K562 (cell line): ENCODE results near the gene ERGIC1. TPM values are rescaled to one million over a fixed set of nuclear protein-coding genes. Genes with fewer than 3 reads are reported as not detected.

ENCODE experiments used
- ATAC-seq: fragments of 200-7000 bp; cut with Tn5 transposase; 3 replicates; pipeline ENCODE4 v1.9.1; 2020; ENCODE audit warnings: moderate library complexity
- BruUV-seq: library from RNA; stranded (reverse); fragments of 400-500 nt; replicated peaks from 2 replicates; lab custom pipeline; 2021; lab: Mats Ljungman, UMichigan
- CTCF ChIA-PET: fragments of 300-600 bp; formaldehyde crosslinking; extraction: SDS; loops from one replicate; lab custom pipeline; 2021; ENCODE audit warnings: low intra/inter-chr PET ratio; lab: Yijun Ruan, JAX
- POLR2A ChIA-PET: fragments of 300-600, 350-650 bp; sonication (Branson Sonifier 250); formaldehyde crosslinking; extraction: SDS; loops from one replicate; lab custom pipeline; 2021; ENCODE audit warnings: antibody characterized with exemption, inconsistent platforms; lab: Yijun Ruan, JAX
- DNase-seq, 4 experiments: peaks; one replicate each; pipeline versions ENCODE4 v3.0.0 to v3.0.0-alpha.2; 2011 to 2018; ENCODE audit warnings: low spot score in 3 of 4, mixed read lengths in 3 of 4; ENCODE audit errors: extremely low read depth in 1 of 4
- FAIRE-seq: peaks from 2 replicates; lab custom pipeline; 2011; peaks lifted over from hg19 to GRCh38; lab: Jason Lieb, UNC
- H2AFZ ChIP-seq: 2 replicates; pipeline ENCODE4 v1.6.0; 2011; ENCODE audit warnings: low read depth, low read length, control low read depth, inconsistent platforms
- H3K27ac ChIP-seq: fragments of 200-600 bp; 3 replicates; pipeline ENCODE4 v1.8.0; 2011; ENCODE audit warnings: low read depth, mild to moderate bottlenecking, control low read depth, inconsistent platforms, low read length, moderate library complexity, mixed read lengths; ENCODE audit errors: extremely low read depth
- H3K27me3 ChIP-seq, 2 experiments: fragments of 300-600 bp in 1 of 2; 2 replicates in 1 of 2; 3 replicates in 1 of 2; pipeline versions ENCODE4 v1.6.0 to v1.8.0; 2011; ENCODE audit warnings: inconsistent platforms in 2 of 2, low read length in 2 of 2, mild to moderate bottlenecking in 1 of 2, mixed read lengths in 1 of 2, moderate library complexity in 1 of 2; ENCODE audit not compliant: control insufficient read depth in 2 of 2, insufficient read depth in 2 of 2
- H3K36me3 ChIP-seq: fragments of 300-600 bp; 3 replicates; pipeline ENCODE4 v1.8.0; 2011; ENCODE audit warnings: mild to moderate bottlenecking, low read length, inconsistent platforms; ENCODE audit not compliant: control insufficient read depth, insufficient read depth
- H3K4me1 ChIP-seq, 2 experiments: fragments of 200-600 bp in 1 of 2; replicated peaks in 1 of 2; 2 replicates in 1 of 2; 3 replicates in 1 of 2; pipeline versions ENCODE4 v1.5.1 to v1.8.0; 2011; ENCODE audit warnings: inconsistent platforms in 2 of 2, low read length in 2 of 2, mild to moderate bottlenecking in 1 of 2, mixed read lengths in 1 of 2, moderate library complexity in 1 of 2; ENCODE audit not compliant: control insufficient read depth in 2 of 2, insufficient read depth in 2 of 2
- H3K4me2 ChIP-seq: 2 replicates; pipeline ENCODE4 v1.6.1; 2011; ENCODE audit warnings: low read length, control low read depth, inconsistent platforms, mixed read lengths; ENCODE audit not compliant: insufficient read depth
- H3K4me3 ChIP-seq: fragments of 200-600 bp; sonication (generic), shearing (Covaris generic); 2 replicates; pipeline ENCODE4 v1.5.1; 2016; ENCODE audit warnings: control low read depth, inconsistent platforms
- H3K79me2 ChIP-seq: fragments of 200-600 bp; 3 replicates; pipeline ENCODE4 v1.8.0; 2011; ENCODE audit warnings: low read length, inconsistent platforms; ENCODE audit not compliant: control insufficient read depth, insufficient read depth
- H3K9ac ChIP-seq, 2 experiments: 2 replicates each; pipeline versions ENCODE4 v1.6.0 to v1.6.1; 2011; ENCODE audit warnings: low read depth in 2 of 2, low read length in 2 of 2, control low read depth in 1 of 2, inconsistent platforms in 1 of 2, mild to moderate bottlenecking in 1 of 2, mixed read lengths in 1 of 2; ENCODE audit not compliant: insufficient read depth in 1 of 2
- H3K9me1 ChIP-seq: one replicate; pipeline ENCODE4 v1.6.0; 2011; ENCODE audit warnings: inconsistent platforms, mild to moderate bottlenecking, low read length, moderate library complexity; ENCODE audit not compliant: control insufficient read depth, insufficient read depth
- H3K9me3 ChIP-seq: replicated peaks from 2 replicates; pipeline ENCODE4 v1.5.1; 2011; ENCODE audit warnings: low read depth, low read length, inconsistent platforms; ENCODE audit not compliant: control insufficient read depth, insufficient read depth
- H4K20me1 ChIP-seq: replicated peaks from 2 replicates; pipeline ENCODE4 v1.6.1; 2011; ENCODE audit warnings: low read length, inconsistent platforms, mixed read lengths; ENCODE audit not compliant: control insufficient read depth, insufficient read depth
- AFF1 ChIP-seq, 2 experiments: fragments of 450-650 bp; IDR thresholded peaks; 2 replicates each; pipeline ENCODE4 v1.6.1; 2018; ENCODE audit warnings: mild to moderate bottlenecking in 2 of 2, low read depth in 1 of 2; ENCODE audit not compliant: partially characterized antibody in 2 of 2
- CREB3L1 ChIP-seq: fragments of 450-650 bp; IDR thresholded peaks from 2 replicates; pipeline ENCODE4 v1.6.1; 2014; ENCODE audit warnings: low read depth, mild to moderate bottlenecking, moderate library complexity, borderline replicate concordance
- PREB ChIP-seq: sonication (generic); formaldehyde crosslinking; IDR thresholded peaks from 2 replicates; pipeline ENCODE4 v1.8.1; 2023; ENCODE audit warnings: mild to moderate bottlenecking, missing genetic modification reagents
- SMARCA5 ChIP-seq: fragments of 450-650 bp; IDR thresholded peaks from 2 replicates; pipeline ENCODE4 v1.6.1; 2016
- UBTF ChIP-seq, 2 experiments: IDR thresholded peaks; 2 replicates each; pipeline ENCODE4 v1.6.1; 2012; ENCODE audit warnings: improper control_type of control experiment in 2 of 2, low read depth in 2 of 2, low read length in 2 of 2, borderline replicate concordance in 1 of 2
- ZNF586 ChIP-seq: fragments of 450-650 bp; formaldehyde crosslinking; conservative IDR thresholded peaks from 2 replicates; pipeline ENCODE4 v1.4.0; 2020; ENCODE audit warnings: mild to moderate bottlenecking, moderate library complexity
- WGBS: fragments of 100-300 bp; shearing (Covaris generic); methylation state at CpG from one replicate; pipeline ENCODE4 v1.1.6; 2016; ENCODE audit warnings: low coverage, mixed read lengths; ENCODE audit not compliant: insufficient coverage; ENCODE audit errors: missing lambda C conversion rate; 5-methylcytosine and 5-hydroxymethylcytosine counted together
- in situ Hi-C: fragments of 300-500 bp; cut with MboI; formaldehyde crosslinking; loops from 4 replicates; pipeline ENCODE4 v1.15.0; 2018; ENCODE audit warnings: inconsistent platforms, mixed read lengths
- intact Hi-C: fragments of 100-400 bp; cut with micrococcal nuclease; formaldehyde crosslinking; loops from 2 replicates; pipeline ENCODE4 v1.14.2; 2022
- polyA plus RNA-seq, 8 experiments: library from polyadenylated mRNA; depleted of rRNA in 4 of 8; stranded (reverse) in 5 of 8; unstranded in 3 of 8; fragments of >200 nt; fragmentation: Nextera tagmentation in 2 of 8; fragmentation: Illumina TruSeq in 1 of 8; extraction: Ambion mirVana in 2 of 8; extraction: Trizol in 1 of 8; gene quantifications; 2 replicates each; pipeline versions ENCODE4 v1.2.1 to v1.2.3, GENCODE V29; 2011 to 2014; ENCODE audit warnings: inconsistent platforms in 1 of 8, missing spikeins in 1 of 8
- total RNA-seq, 7 experiments: library from RNA; depleted of rRNA in 6 of 7; stranded (reverse); fragments of >200 nt in 6 of 7; fragmentation: Illumina TruSeq in 2 of 7; extraction: Trizol in 2 of 7; gene quantifications; 2 replicates each; pipeline versions ENCODE4 v1.2.1 to v1.2.3, GENCODE V29; 2011 to 2021; ENCODE audit warnings: low replicate concordance in 1 of 7
- TF ChIP-seq, protein P1 (sequence below): sonication (generic); formaldehyde crosslinking; IDR thresholded peaks from 2 replicates; pipeline ENCODE4 v1.8.1; 2022; ENCODE audit warnings: missing genetic modification reagents
- TF ChIP-seq, protein P2 (sequence below): IDR thresholded peaks from 3 replicates; pipeline ENCODE4 v1.6.1; 2011; ENCODE audit warnings: borderline replicate concordance, mild to moderate bottlenecking; ENCODE audit not compliant: insufficient read length, insufficient read depth

Gene ERGIC1
- total and polyA plus RNA-seq, 9 of the 15 experiments (the other 6 are each of a cell fraction or from before 2014, with no cell fraction given): 5.5 to 68.4 (median 36.4) TPM

DNA sequence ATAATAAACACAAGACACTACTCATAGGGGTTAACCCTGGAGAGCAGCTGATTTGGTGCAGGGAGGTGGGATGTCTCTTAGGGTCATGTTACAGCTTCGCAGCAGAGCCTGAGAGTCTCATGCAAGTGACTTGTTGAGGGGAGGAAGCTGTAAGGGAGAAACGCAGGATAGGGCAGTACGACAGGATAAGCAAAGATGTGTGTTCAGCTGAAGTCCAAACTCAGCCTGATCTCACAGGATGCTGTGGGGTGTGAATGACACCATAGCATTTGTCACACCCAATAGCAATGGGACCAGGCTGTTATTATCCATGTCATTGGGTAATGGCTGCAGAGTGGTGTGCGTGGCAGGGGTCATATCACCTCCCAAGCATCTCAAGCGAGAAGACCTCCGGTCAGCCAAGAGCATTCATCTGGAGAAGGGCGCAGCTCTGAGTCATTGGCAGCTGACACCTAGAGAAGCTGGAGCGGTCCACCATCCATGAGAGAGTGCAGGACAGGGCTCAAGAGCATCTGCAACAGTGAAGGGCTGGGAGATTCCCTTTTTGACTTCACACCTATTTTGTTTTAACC, 76.0 kb downstream of the ERGIC1 start:
- intact Hi-C loops: no loop called here
- Histone ChIP-seq H2AFZ (no peak overlapping the region), H3K4me2 (no peak overlapping the region), H3K36me3 (peaks cover 26% of the 10 kb centered on the region; the same call in 1 of the 3 replicates), H3K9ac (no peak overlapping the region), H3K4me3 (no peak overlapping the region), H3K27ac (no peak overlapping the region), H4K20me1 (no peaks in the 10 kb centered on the region), H3K27me3 (no peaks in the 10 kb centered on the region), H3K9me1 (no peaks in the 10 kb centered on the region), H3K4me1 (no peaks in the 10 kb centered on the region; a peak in 1 of 5 replicates), H3K9me3 (no peaks in the 10 kb centered on the region), H3K79me2 (no peaks in the 10 kb centered on the region)
- ATAC-seq (no peak), FAIRE-seq (no peak), DNase-seq (no peak)
- POLR2A ChIA-PET: interaction anchor here (0.5 to 1.5 kb wide), 4 partner anchors 18 to 217 kb away, joined by 3 to 7 read pairs (median 4); partner anchors contain the start of gene DUSP1
- in situ Hi-C loops: no loop called here
- CTCF ChIA-PET: interaction anchor here (1.3 kb wide), 1 partner anchor 140 kb away, joined by 4 read pairs; no protein-coding TSS in a partner anchor
- BruUV-seq: no TSS peak
- 77% methylated on average over 8 of the region's 8 CpGs for WGBS
- TF ChIP-seq PREB (CRISPR knock-in tag) (no peak), UBTF (IDR thresholded peaks at IDR 0.05; ENCODE audit: borderline replicate concordance in 1 of 2, low read depth in 2 of 2, low read length in 2 of 2) (no peak), SMARCA5 (no peak), AFF1 (IDR thresholded peaks at IDR 0.05; ENCODE audit: low read depth in 1 of 2, partially characterized antibody in 2 of 2) (no peak), CREB3L1 (no peak), ZNF586 (CRISPR knock-in tag) (no peak)
- TF ChIP-seq, protein P1, sequence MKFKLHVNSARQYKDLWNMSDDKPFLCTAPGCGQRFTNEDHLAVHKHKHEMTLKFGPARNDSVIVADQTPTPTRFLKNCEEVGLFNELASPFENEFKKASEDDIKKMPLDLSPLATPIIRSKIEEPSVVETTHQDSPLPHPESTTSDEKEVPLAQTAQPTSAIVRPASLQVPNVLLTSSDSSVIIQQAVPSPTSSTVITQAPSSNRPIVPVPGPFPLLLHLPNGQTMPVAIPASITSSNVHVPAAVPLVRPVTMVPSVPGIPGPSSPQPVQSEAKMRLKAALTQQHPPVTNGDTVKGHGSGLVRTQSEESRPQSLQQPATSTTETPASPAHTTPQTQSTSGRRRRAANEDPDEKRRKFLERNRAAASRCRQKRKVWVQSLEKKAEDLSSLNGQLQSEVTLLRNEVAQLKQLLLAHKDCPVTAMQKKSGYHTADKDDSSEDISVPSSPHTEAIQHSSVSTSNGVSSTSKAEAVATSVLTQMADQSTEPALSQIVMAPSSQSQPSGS (CRISPR knock-in tag): no peak
- TF ChIP-seq, protein P2, sequence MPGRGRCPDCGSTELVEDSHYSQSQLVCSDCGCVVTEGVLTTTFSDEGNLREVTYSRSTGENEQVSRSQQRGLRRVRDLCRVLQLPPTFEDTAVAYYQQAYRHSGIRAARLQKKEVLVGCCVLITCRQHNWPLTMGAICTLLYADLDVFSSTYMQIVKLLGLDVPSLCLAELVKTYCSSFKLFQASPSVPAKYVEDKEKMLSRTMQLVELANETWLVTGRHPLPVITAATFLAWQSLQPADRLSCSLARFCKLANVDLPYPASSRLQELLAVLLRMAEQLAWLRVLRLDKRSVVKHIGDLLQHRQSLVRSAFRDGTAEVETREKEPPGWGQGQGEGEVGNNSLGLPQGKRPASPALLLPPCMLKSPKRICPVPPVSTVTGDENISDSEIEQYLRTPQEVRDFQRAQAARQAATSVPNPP: no peak
